ENCODE measurements around the gene EIF4G3.

Gene EIF4G3

DNA sequence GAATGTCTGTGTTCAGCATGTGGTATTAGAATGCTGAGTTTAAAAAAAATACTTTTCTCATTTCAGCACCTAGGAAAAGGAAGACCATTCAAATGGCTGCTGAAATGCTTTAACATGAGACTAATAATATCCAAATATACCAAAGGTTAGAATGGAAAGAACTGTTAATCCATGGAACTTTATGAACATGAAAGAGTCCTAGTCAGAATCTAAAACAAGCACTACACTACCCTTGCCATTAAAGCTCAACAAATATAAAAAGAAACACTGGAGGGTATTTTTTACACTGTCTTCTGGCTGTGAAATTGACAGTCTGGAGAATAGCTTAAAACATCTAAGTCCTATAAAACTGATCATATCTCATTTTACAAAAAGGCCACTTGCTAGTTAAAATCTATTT lies 276.6 kb downstream of the EIF4G3 start:
- H2AFZ ChIP-seq = no peak overlapping the region
- no peak overlapping the region for H3K4me2 ChIP-seq (ENCODE audit: low read length)
- H3K36me3 ChIP-seq (ENCODE audit: control insufficient read depth, insufficient read depth, low read length) = no peaks in the 10 kb centered on the region
- no peaks in the 10 kb centered on the region for H3K27me3 ChIP-seq (ENCODE audit: control insufficient read depth, insufficient read depth, low read length)
- no peak overlapping the region for H3K4me3 ChIP-seq (ENCODE audit: low read depth, low read length)
- H3K9ac ChIP-seq = no peak overlapping the region
- H3K27ac ChIP-seq = no peak overlapping the region
- no peaks in the 10 kb centered on the region for H3K4me1 ChIP-seq
- TF ChIP-seq, protein P1, sequence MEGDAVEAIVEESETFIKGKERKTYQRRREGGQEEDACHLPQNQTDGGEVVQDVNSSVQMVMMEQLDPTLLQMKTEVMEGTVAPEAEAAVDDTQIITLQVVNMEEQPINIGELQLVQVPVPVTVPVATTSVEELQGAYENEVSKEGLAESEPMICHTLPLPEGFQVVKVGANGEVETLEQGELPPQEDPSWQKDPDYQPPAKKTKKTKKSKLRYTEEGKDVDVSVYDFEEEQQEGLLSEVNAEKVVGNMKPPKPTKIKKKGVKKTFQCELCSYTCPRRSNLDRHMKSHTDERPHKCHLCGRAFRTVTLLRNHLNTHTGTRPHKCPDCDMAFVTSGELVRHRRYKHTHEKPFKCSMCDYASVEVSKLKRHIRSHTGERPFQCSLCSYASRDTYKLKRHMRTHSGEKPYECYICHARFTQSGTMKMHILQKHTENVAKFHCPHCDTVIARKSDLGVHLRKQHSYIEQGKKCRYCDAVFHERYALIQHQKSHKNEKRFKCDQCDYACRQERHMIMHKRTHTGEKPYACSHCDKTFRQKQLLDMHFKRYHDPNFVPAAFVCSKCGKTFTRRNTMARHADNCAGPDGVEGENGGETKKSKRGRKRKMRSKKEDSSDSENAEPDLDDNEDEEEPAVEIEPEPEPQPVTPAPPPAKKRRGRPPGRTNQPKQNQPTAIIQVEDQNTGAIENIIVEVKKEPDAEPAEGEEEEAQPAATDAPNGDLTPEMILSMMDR (IDR thresholded peaks at IDR 0.05) = no peak
- H3K9me3 ChIP-seq (ENCODE audit: control insufficient read depth, low read length) = no peaks in the 10 kb centered on the region
- no peaks in the 10 kb centered on the region for H3K79me2 ChIP-seq

DNA sequence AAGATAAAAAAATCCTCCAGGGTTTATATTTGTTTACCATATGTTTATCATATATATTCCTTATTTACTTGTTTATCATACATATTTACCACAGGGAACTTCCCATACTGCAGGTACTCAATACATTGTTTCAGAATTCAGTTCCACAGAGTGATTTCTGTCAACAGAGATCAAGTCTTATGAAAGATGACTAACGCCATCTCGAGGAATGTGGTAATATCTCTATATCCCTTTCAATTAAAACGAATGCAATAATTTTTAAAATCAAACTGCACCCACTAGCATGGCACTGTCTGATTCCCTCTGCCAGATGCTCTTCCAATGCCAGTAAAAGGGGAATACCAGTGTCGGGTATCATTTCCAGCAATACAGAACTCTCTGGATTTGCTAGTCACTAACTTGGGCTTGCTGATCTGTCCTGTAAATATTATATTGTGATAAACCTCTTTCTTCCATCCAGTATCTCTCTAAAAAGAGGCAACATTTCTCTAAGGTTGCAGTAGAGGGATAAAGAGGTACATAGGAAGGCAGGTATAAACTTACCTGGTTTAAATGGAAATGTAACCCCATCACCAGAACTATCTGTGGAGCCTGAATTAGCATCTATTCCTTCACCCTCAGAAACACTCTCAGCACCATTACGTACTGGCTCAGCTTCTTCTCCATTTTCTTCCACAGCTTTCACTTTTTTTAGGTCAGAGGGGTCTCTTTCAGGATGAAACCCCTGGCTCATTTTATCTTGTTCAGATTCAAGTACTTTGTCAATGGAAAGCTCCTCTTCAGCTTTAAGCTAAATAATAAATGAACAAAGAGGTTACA lies 277.3 kb downstream of the EIF4G3 start:
- Histone ChIP-seq H3K9ac (no peak overlapping the region), H3K27ac (no peak overlapping the region), H3K79me2 (no peaks in the 10 kb centered on the region), H3K27me3 (ENCODE audit: control insufficient read depth, insufficient read depth, low read length) (no peaks in the 10 kb centered on the region), H3K36me3 (ENCODE audit: control insufficient read depth, insufficient read depth, low read length) (no peaks in the 10 kb centered on the region), H3K9me3 (ENCODE audit: control insufficient read depth, low read length) (no peaks in the 10 kb centered on the region), H2AFZ (no peak overlapping the region), H3K4me2 (ENCODE audit: low read length) (no peak overlapping the region), H3K4me3 (ENCODE audit: low read depth, low read length) (no peak overlapping the region), H3K4me1 (no peaks in the 10 kb centered on the region)
- TF ChIP-seq, protein P1 (IDR thresholded peaks at IDR 0.05) = no peak

DNA sequence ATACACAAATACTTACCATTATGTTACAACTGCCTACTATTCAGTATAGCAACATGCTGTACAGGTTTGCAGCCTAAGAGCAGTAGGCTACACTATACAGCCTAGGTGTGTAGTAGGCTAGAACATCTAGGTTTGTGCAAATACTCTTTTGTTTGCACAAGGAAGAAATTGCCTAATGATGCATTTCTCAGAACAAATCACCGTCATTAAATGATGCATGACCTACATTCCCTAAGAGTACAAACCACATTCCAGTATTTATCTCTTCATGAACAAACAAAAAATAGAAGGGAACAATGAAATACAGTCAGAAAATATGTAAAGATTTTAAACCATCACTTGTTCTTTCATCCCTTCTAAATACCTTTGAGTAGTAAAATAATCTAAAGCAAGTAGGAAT lies 279.9 kb downstream of the EIF4G3 start:
- Histone ChIP-seq H3K27me3 (ENCODE audit: control insufficient read depth, insufficient read depth, low read length) (no peaks in the 10 kb centered on the region), H3K4me3 (ENCODE audit: low read depth, low read length) (no peak overlapping the region), H3K27ac (no peak overlapping the region), H2AFZ (no peak overlapping the region), H3K4me2 (ENCODE audit: low read length) (no peak overlapping the region), H3K9me3 (ENCODE audit: control insufficient read depth, low read length) (no peaks in the 10 kb centered on the region), H3K36me3 (ENCODE audit: control insufficient read depth, insufficient read depth, low read length) (no peaks in the 10 kb centered on the region), H3K4me1 (no peaks in the 10 kb centered on the region), H3K79me2 (no peaks in the 10 kb centered on the region), H3K9ac (no peak overlapping the region)
- TF ChIP-seq, protein P1 (IDR thresholded peaks at IDR 0.05) = no peak

DNA sequence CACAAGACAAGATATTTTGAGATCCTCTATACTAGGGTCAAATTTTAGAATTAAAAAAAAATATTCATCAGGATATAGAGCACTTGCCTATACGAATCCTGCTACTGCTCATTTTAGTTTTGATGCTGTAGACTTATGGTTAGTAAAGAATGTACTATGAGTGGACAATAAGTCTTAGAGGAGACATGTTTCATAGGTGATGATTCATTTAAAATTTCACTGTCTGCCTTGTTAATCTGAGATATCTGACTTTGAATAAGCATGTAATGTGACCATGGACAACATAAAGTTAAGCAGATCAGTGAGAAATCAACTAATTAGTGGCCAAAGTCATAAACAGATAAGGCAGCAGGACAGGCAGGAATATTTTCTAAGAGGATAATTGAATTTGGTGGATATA lies 282.8 kb downstream of the EIF4G3 start:
- H3K4me1 ChIP-seq = no peaks in the 10 kb centered on the region
- H3K4me3 ChIP-seq (ENCODE audit: low read depth, low read length) = no peak overlapping the region
- H3K27ac ChIP-seq = no peak overlapping the region
- H3K4me2 ChIP-seq (ENCODE audit: low read length) = no peak overlapping the region
- no peaks in the 10 kb centered on the region for H3K9me3 ChIP-seq (ENCODE audit: control insufficient read depth, low read length)
- no peaks in the 10 kb centered on the region for H3K79me2 ChIP-seq
- no peak overlapping the region for H3K9ac ChIP-seq
- H2AFZ ChIP-seq = no peak overlapping the region
- no peaks in the 10 kb centered on the region for H3K27me3 ChIP-seq (ENCODE audit: control insufficient read depth, insufficient read depth, low read length)
- TF ChIP-seq, protein P1 (IDR thresholded peaks at IDR 0.05) = no peak
- H3K36me3 ChIP-seq (ENCODE audit: control insufficient read depth, insufficient read depth, low read length) = no peaks in the 10 kb centered on the region

DNA sequence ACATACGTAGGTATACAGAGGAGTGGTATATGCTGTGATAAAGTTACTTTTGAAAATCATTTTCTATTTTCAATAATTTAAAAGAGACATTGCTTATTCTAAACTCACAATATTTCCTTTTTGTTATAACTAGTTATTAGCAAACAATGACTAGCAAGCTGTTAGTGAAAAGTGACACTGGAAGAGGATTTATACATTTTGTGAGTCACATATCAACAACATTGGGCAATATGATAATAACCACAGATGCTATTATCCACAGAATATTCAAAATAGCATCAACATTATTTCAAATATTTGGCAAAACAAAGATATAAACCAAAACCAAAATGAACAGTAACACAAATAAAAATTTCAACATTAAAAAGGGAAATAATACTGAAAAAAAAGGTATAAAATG lies 285.6 kb downstream of the EIF4G3 start:
- Histone ChIP-seq H3K27me3 (ENCODE audit: control insufficient read depth, insufficient read depth, low read length) (no peaks in the 10 kb centered on the region), H3K4me3 (ENCODE audit: low read depth, low read length) (no peak overlapping the region), H3K9ac (no peak overlapping the region), H3K36me3 (ENCODE audit: control insufficient read depth, insufficient read depth, low read length) (no peaks in the 10 kb centered on the region), H2AFZ (no peak overlapping the region), H3K9me3 (ENCODE audit: control insufficient read depth, low read length) (no peaks in the 10 kb centered on the region), H3K79me2 (no peaks in the 10 kb centered on the region), H3K27ac (no peak overlapping the region), H3K4me2 (ENCODE audit: low read length) (no peak overlapping the region), H3K4me1 (no peaks in the 10 kb centered on the region)
- TF ChIP-seq, protein P1 (IDR thresholded peaks at IDR 0.05) = no peak
